ENCODE results near the gene NCOA5. TPM values are rescaled to one million over a fixed set of nuclear protein-coding genes. Genes with fewer than 3 reads are reported as not detected.

NCOA5 gene
- total and polyA plus RNA-seq, 2 experiments from 2014 or later, result 8.4 to 22.8 TPM

DNA sequence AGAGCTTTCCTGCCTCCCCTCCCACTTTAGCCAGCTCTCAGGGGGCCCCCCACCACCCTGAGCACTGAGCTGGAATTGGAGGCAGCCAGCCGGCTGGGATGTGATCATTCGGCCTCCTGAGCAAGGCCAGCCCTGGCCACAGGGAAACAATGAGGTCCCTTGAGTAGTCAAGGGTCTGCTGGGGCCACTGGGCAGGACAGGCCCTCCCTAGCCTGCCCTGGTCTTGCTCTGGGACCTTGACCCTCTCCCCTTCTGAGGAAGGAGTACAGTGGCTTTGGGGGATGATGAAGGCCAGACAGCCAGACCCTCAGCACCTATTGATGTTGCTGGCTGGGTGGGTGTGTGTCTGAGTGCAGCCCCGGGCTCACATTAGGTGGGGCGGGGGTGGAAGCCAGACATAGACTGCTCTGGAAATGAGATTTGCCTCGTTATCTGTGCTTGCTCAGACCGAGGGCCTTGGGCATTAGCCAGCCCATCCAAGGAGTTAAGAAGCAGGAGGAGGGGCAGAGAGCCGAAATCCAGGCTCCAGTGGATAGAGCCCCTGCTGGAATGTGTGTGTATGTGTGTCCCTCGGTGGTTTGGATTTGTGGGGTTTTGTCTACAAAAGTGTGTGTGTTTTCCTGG, 49.6 kb upstream of the NCOA5 start:
- H3K27me3 ChIP-seq (ENCODE audit: insufficient read depth), result no peaks in the 10 kb centered on the region
- ATAC-seq, result peak; percentile 18
- no peaks in the 10 kb centered on the region for H3K36me3 ChIP-seq (ENCODE audit: insufficient read depth)
- no peaks in the 10 kb centered on the region for H3F3A ChIP-seq (replicated peaks; ENCODE audit: low read depth)
- no peak overlapping the region for H3K4me3 ChIP-seq
- Mint-ChIP-seq H3K27me3 (ENCODE audit: insufficient read depth, low read depth, poor library complexity) (peaks cover 10% of the 10 kb centered on the region), H3K4me1 (peaks cover 29% of the 10 kb centered on the region), H3K4me3 (no peak overlapping the region), H3K27ac (no peak overlapping the region; the same call in 1 of the 2 replicates), H3K9me3 (no peaks in the 10 kb centered on the region), H3K36me3 (ENCODE audit: low read depth) (no peaks in the 10 kb centered on the region)
- no peak overlapping the region for H3K27ac ChIP-seq (ENCODE audit: low read depth)
- H3K79me2 ChIP-seq (replicated peaks; ENCODE audit: insufficient read depth), result no peaks in the 10 kb centered on the region
- 0 out of 2 replicates have a peak overlapping the region, but pooled peaks have one; percentile 14 for H3K4me2 ChIP-seq
- H3K4me1 ChIP-seq (ENCODE audit: insufficient read depth), result peaks cover 4% of the 10 kb centered on the region; the same call in 1 of the 2 replicates
- no peak for DNase-seq (ENCODE audit: low spot score)
- H2AFZ ChIP-seq, result no peak overlapping the region
- no peaks in the 10 kb centered on the region for H3K9me2 ChIP-seq (ENCODE audit: insufficient read depth)
- no peaks in the 10 kb centered on the region for H4K20me1 ChIP-seq (replicated peaks; ENCODE audit: insufficient read depth)
- TF ChIP-seq JUNB (IDR thresholded peaks at IDR 0.05; ENCODE audit: unreplicated experiment) (no peak), EZH2phosphoT487 (IDR thresholded peaks at IDR 0.05; ENCODE audit: unreplicated experiment) (no peak), ZNF114 (CRISPR knock-in tag; IDR thresholded peaks at IDR 0.05) (no peak), POLR2AphosphoS5 (IDR thresholded peaks at IDR 0.05; ENCODE audit: low read depth) (no peak), STAT1 (IDR thresholded peaks at IDR 0.05; ENCODE audit: unreplicated experiment) (no peak), ZNF331 (CRISPR knock-in tag; IDR thresholded peaks at IDR 0.05; ENCODE audit: low read depth) (no peak), REST (IDR thresholded peaks at IDR 0.05; ENCODE audit: unreplicated experiment) (no peak), NANOG (IDR thresholded peaks at IDR 0.05; ENCODE audit: borderline replicate concordance) (no peak), ZNF462 (CRISPR knock-in tag; IDR thresholded peaks at IDR 0.05) (no peak), CTCF (conservative IDR thresholded peaks at IDR 0.05; ENCODE audit: low read depth in 2 of 2) (no peak), EZH2 (IDR thresholded peaks at IDR 0.05; ENCODE audit: low read depth, unreplicated experiment) (no peak), CREB1 (CRISPR knock-in tag; IDR thresholded peaks at IDR 0.05; ENCODE audit: low read depth) (no peak)
- TF ChIP-seq, protein P1, sequence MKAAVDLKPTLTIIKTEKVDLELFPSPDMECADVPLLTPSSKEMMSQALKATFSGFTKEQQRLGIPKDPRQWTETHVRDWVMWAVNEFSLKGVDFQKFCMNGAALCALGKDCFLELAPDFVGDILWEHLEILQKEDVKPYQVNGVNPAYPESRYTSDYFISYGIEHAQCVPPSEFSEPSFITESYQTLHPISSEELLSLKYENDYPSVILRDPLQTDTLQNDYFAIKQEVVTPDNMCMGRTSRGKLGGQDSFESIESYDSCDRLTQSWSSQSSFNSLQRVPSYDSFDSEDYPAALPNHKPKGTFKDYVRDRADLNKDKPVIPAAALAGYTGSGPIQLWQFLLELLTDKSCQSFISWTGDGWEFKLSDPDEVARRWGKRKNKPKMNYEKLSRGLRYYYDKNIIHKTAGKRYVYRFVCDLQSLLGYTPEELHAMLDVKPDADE (IDR thresholded peaks at IDR 0.05), result no peak
